GM23248 (cell line): ENCODE results near the gene PVRIG. TPM values are rescaled to one million over a fixed set of nuclear protein-coding genes. Genes with fewer than 3 reads are reported as not detected.
"Not testable (repeated sequence)": the region's sequence is repeated elsewhere in the genome, so short reads cannot be mapped to it uniquely, and the experiment has no call there.

Source experiments
- DNase-seq: peaks from one replicate; pipeline ENCODE4 v3.0.0-alpha.2; 2015
- H2AFZ ChIP-seq: fragments of 200-600 bp; sonication (generic); 2 replicates; pipeline ENCODE4 v1.6.1; 2016; ENCODE audit warnings: antibody characterized with exemption
- H3F3A ChIP-seq: fragments of 200-600 bp; sonication (generic); 2 replicates; pipeline ENCODE4 v1.6.1; 2016; ENCODE audit warnings: mild to moderate bottlenecking, antibody characterized with exemption, mixed run types; ENCODE audit not compliant: insufficient read depth
- H3K27ac ChIP-seq: fragments of 200-600 bp; sonication (generic); 2 replicates; pipeline ENCODE4 v1.5.1; 2016; ENCODE audit warnings: mild to moderate bottlenecking
- H3K27me3 ChIP-seq: fragments of 200-600 bp; sonication (generic); replicated peaks from 2 replicates; pipeline ENCODE4 v1.6.1; 2016; ENCODE audit warnings: mild to moderate bottlenecking; ENCODE audit not compliant: insufficient read depth
- H3K36me3 ChIP-seq: fragments of 200-600 bp; sonication (generic); 2 replicates; pipeline ENCODE4 v1.6.1; 2016; ENCODE audit warnings: low read depth, mild to moderate bottlenecking
- H3K4me1 ChIP-seq: fragments of 200-600 bp; sonication (generic); 2 replicates; pipeline ENCODE4 v1.6.1; 2016; ENCODE audit warnings: mild to moderate bottlenecking; ENCODE audit not compliant: insufficient read depth
- H3K4me2 ChIP-seq: fragments of 200-600 bp; sonication (generic); one replicate; pipeline ENCODE4 v1.6.1; 2016; ENCODE audit warnings: mild to moderate bottlenecking; ENCODE audit not compliant: unreplicated experiment
- H3K4me3 ChIP-seq: fragments of 200-600 bp; sonication (generic); 2 replicates; pipeline ENCODE4 v1.5.1; 2016; ENCODE audit warnings: mild to moderate bottlenecking
- H3K79me2 ChIP-seq: fragments of 200-600 bp; sonication (generic); 2 replicates; pipeline ENCODE4 v1.6.1; 2016; ENCODE audit warnings: mild to moderate bottlenecking; ENCODE audit not compliant: insufficient read depth
- H3K9ac ChIP-seq: fragments of 200-600 bp; sonication (generic); 2 replicates; pipeline ENCODE4 v1.6.1; 2016; ENCODE audit warnings: mild to moderate bottlenecking
- H3K9me2 ChIP-seq: fragments of 200-600 bp; sonication (generic); 2 replicates; pipeline ENCODE4 v1.6.1; 2016; ENCODE audit warnings: mixed run types, mild to moderate bottlenecking, moderate library complexity; ENCODE audit not compliant: insufficient read depth
- H3K9me3 ChIP-seq: fragments of 200-600 bp; sonication (generic); one replicate; pipeline ENCODE4 v1.6.1; 2017; ENCODE audit warnings: low read depth
- H4K20me1 ChIP-seq: fragments of 200-600 bp; sonication (generic); 2 replicates; pipeline ENCODE4 v1.6.0; 2016; ENCODE audit not compliant: insufficient read depth
- EZH2 ChIP-seq: fragments of 200-600 bp; sonication (generic); IDR thresholded peaks from 2 replicates; pipeline ENCODE4 v1.6.1; 2018; ENCODE audit warnings: antibody characterized with exemption, mild to moderate bottlenecking; ENCODE audit not compliant: insufficient read depth, poor library complexity, severe bottlenecking
- EZH2phosphoT487 ChIP-seq: fragments of 200-600 bp; sonication (generic); IDR thresholded peaks from 2 replicates; pipeline ENCODE4 v1.6.1; 2018; ENCODE audit warnings: antibody characterized with exemption, moderate library complexity, mild to moderate bottlenecking, low read depth; ENCODE audit not compliant: insufficient read depth
- WGBS, 2 experiments: methylation state at CpG; one replicate each; pipeline ENCODE4 v1.1.6; 2015 to 2017; ENCODE audit warnings: low lambda C conversion rate in 2 of 2, low coverage in 1 of 2; ENCODE audit errors: missing lambda C conversion rate in 2 of 2; 5-methylcytosine and 5-hydroxymethylcytosine counted together
- in situ Hi-C: fragments of 300-500 bp; cut with MboI; formaldehyde crosslinking; loops from 2 replicates; pipeline ENCODE4 v1.15.0; 2020
- polyA plus RNA-seq: library from polyadenylated mRNA; unstranded; fragments of >200 nt; fragmentation: Nextera tagmentation; extraction: Ambion mirVana; gene quantifications from 2 replicates; pipeline ENCODE4 v1.2.1, GENCODE V29; 2016
- total RNA-seq: library from RNA; depleted of rRNA; stranded (reverse); fragments of >200 nt; shearing (Covaris generic); gene quantifications from 2 replicates; pipeline ENCODE4 v1.2.3, GENCODE V29; 2014; rRNA removed

The PVRIG gene
- total RNA-seq (not detected in 2 replicates), polyA plus RNA-seq (0.34 TPM in 1 of 2 replicates, not detected in the other)

- H3K9ac ChIP-seq, H3F3A ChIP-seq, H3K36me3 ChIP-seq, H3K27me3 ChIP-seq, in situ Hi-C loops, H3K27ac ChIP-seq, H3K9me2 ChIP-seq, DNase-seq, H3K4me1 ChIP-seq, H3K9me3 ChIP-seq, H3K4me2 ChIP-seq, H4K20me1 ChIP-seq, H2AFZ ChIP-seq, H3K79me2 ChIP-seq, H3K4me3 ChIP-seq: not testable (repeated sequence)
- 88 to 89% methylated on average over 16 to 17 of the region's 27 CpGs for WGBS, 2 experiments
Observed at GRCh38 chr7:100219801-100220585, at the start of gene PVRIG. Gene PVRIG, plus strand, starts transcription at chr7:100219949. Its CDS starts 22 bp downstream, at chr7:100219971.

- Histone ChIP-seq H3K79me2 (no peaks in the 10 kb centered on the region), H4K20me1 (no peaks in the 10 kb centered on the region), H3K9me3 (no peaks in the 10 kb centered on the region), H3K9me2 (no peaks in the 10 kb centered on the region), H3K4me2 (no peak overlapping the region), H3K27ac (no peak overlapping the region), H3K9ac (no peak overlapping the region), H3F3A (no peaks in the 10 kb centered on the region), H2AFZ (no peak overlapping the region), H3K36me3 (no peaks in the 10 kb centered on the region), H3K27me3 (peaks cover 11% of the 10 kb centered on the region), H3K4me1 (no peaks in the 10 kb centered on the region), H3K4me3 (no peak overlapping the region)
- in situ Hi-C loops, result no loop called here
- no peak for TF ChIP-seq EZH2
- TF ChIP-seq EZH2phosphoT487, result no peak
- 84 to 86% methylated on average over 11 of the region's 11 CpGs for WGBS, 2 experiments
- no peak for DNase-seq
Observed at GRCh38 chr7:100170101-100170897, 49.5 kb upstream of the PVRIG start.

GRCh38 chr7:100171087-100171681 lies 48.6 kb upstream of the PVRIG start:
- WGBS, 2 experiments, result 8 to 13% methylated on average over 21 to 26 of the region's 61 CpGs
- in situ Hi-C loops, result no loop called here
- no peaks in the 10 kb centered on the region for H3K9me2 ChIP-seq
- peak; percentile 33 for DNase-seq
- H3K36me3 ChIP-seq, result no peaks in the 10 kb centered on the region
- no peak overlapping the region for H2AFZ ChIP-seq
- no peaks in the 10 kb centered on the region for H3K9me3 ChIP-seq
- peak overlapping the region; percentile 54 for H3K4me2 ChIP-seq
- H3K27me3 ChIP-seq, result peaks cover 11% of the 10 kb centered on the region
- H3K27ac ChIP-seq, result no peak overlapping the region
- peak; percentile 68 for TF ChIP-seq EZH2
- TF ChIP-seq EZH2phosphoT487, result no peak
- H3F3A ChIP-seq, result no peaks in the 10 kb centered on the region
- H3K4me1 ChIP-seq, result no peaks in the 10 kb centered on the region
- peak overlapping the region; percentile 37 for H3K4me3 ChIP-seq
- H4K20me1 ChIP-seq, result no peaks in the 10 kb centered on the region
- no peak overlapping the region for H3K9ac ChIP-seq
- H3K79me2 ChIP-seq, result no peaks in the 10 kb centered on the region

- Histone ChIP-seq H3F3A (no peaks in the 10 kb centered on the region), H3K4me1 (no peaks in the 10 kb centered on the region), H3K9ac (no peak overlapping the region), H3K79me2 (no peaks in the 10 kb centered on the region), H3K9me3 (no peaks in the 10 kb centered on the region), H3K36me3 (no peaks in the 10 kb centered on the region), H3K27me3 (peaks cover 11% of the 10 kb centered on the region), H3K4me3 (peak overlapping the region; percentile 37; the same call in 1 of the 2 replicates), H3K4me2 (no peak overlapping the region), H2AFZ (no peak overlapping the region), H3K9me2 (no peaks in the 10 kb centered on the region), H4K20me1 (no peaks in the 10 kb centered on the region), H3K27ac (no peak overlapping the region)
- TF ChIP-seq EZH2, result no peak
- no peak for TF ChIP-seq EZH2phosphoT487
- no peak for DNase-seq
- in situ Hi-C loops, result no loop called here
- WGBS, 2 experiments, result 37 to 47% methylated on average over 12 to 17 of the region's 22 CpGs
Observed at GRCh38 chr7:100171840-100172239, 47.9 kb upstream of the PVRIG start.
